DLD1 (cell line): ENCODE results near the gene RSRC2.

Experiments used
- in situ Hi-C: cut with HindIII; loops from 2 replicates; pipeline ENCODE4 v1.10.0; 2017; ENCODE audit warnings: low sequenced_read_pairs

The RSRC2 gene

GRCh38 chr12:122454250-122454721 is 72.5 kb downstream of the RSRC2 start:
- in situ Hi-C loops: no loop called here
